GM12891 (cell line): ENCODE results near the gene OSCAR.

Experiments
- POLR2A ChIP-seq: IDR thresholded peaks from 2 replicates; pipeline ENCODE4 v1.6.1; 2011; ENCODE audit warnings: low read depth, low read length, control low read depth
- POLR2AphosphoS5 ChIP-seq: IDR thresholded peaks from 2 replicates; pipeline ENCODE4 v1.6.1; 2011; ENCODE audit warnings: low read depth, low read length, control low read depth
- TAF1 ChIP-seq: IDR thresholded peaks from 2 replicates; pipeline ENCODE4 v1.6.1; 2011; ENCODE audit warnings: low read depth, low read length, control low read depth

DNA sequence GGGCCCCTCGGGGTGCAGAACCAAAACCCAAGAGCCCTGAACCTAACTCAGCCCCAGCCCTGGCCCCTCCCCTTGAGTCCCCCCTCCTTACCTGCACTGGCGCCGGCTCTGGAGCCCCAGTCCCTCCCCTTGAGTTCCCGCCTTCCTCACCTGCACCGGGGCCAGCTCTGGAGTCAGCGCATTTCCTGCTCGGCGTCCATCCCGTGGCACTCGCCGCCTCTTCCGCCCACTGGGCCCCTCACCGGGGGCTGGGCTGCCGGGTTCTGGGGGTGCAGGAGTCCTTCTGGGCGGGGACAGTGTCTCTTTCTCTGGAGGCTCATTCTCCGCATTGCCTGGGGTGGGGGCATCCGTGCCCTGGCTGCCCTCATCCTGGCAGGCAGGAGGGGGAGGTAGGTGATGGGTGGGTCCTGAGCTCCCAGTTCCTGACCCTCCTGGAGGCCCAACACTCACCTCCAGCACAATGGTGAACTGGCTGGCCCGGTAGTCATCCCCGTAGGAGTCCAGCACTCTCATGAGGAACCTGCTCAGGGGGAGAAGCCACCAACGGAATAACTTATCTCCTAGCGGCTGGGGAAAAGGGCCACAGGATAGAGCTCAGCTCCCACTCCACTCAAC, 7.4 kb upstream of the OSCAR start:
- TF ChIP-seq POLR2AphosphoS5 (no peak), POLR2A (no peak), TAF1 (no peak)
